Liver (tissue), 9 donors: ENCODE measurements around the gene N4BP2. TPM values are rescaled to one million over a fixed set of nuclear protein-coding genes. Genes with fewer than 3 reads are reported as not detected.

Experiments
- DNase-seq: peaks from one replicate; pipeline ENCODE4 v3.0.0-alpha.2; 2017; ENCODE audit warnings: low spot score
- H3K27ac ChIP-seq, 2 donors: one replicate each; pipeline ENCODE4 v1.7.0; 2013; ENCODE audit warnings: inconsistent platforms in 2 of 2, low read length in 2 of 2, control low read depth in 1 of 2, low read depth in 1 of 2, mild to moderate bottlenecking in 1 of 2
- H3K27me3 ChIP-seq, 4 donors: one replicate each; pipeline versions ENCODE4 v1.6.1 to v1.7.0; 2013; ENCODE audit warnings: low read length in 3 of 4, inconsistent platforms in 1 of 4, mild to moderate bottlenecking in 1 of 4, moderate library complexity in 1 of 4; ENCODE audit not compliant: control insufficient read depth in 4 of 4, insufficient read depth in 4 of 4
- H3K36me3 ChIP-seq, 4 donors: one replicate each; pipeline versions ENCODE4 v1.6.1 to v1.7.0; 2013; ENCODE audit warnings: low read length in 3 of 4, mild to moderate bottlenecking in 3 of 4, low read depth in 1 of 4, moderate library complexity in 1 of 4; ENCODE audit not compliant: control insufficient read depth in 4 of 4, insufficient read depth in 3 of 4
- H3K4me1 ChIP-seq, 4 donors: one replicate each; pipeline versions ENCODE4 v1.6.1 to v1.7.0; 2013; ENCODE audit warnings: low read length in 3 of 4, mild to moderate bottlenecking in 3 of 4, moderate library complexity in 1 of 4; ENCODE audit not compliant: control insufficient read depth in 4 of 4, insufficient read depth in 4 of 4
- H3K4me3 ChIP-seq, 3 donors: one replicate each; pipeline versions ENCODE4 v1.6.1 to v1.7.0; 2013; ENCODE audit warnings: low read length in 3 of 3, control low read depth in 1 of 3, low read depth in 1 of 3, mild to moderate bottlenecking in 1 of 3
- H3K9ac ChIP-seq, 2 donors: one replicate each; pipeline ENCODE4 v1.7.0; 2013; ENCODE audit warnings: low read length in 2 of 2, mild to moderate bottlenecking in 2 of 2, moderate library complexity in 2 of 2, control low read depth in 1 of 2, low read depth in 1 of 2
- H3K9me3 ChIP-seq, 4 donors: one replicate each; pipeline versions ENCODE4 v1.6.1 to v1.7.0; 2013; ENCODE audit warnings: low read length in 3 of 4; ENCODE audit not compliant: control insufficient read depth in 4 of 4
- EGR1 ChIP-seq, 2 donors: IDR thresholded peaks; 2 replicates each; pipeline ENCODE4 v1.6.1; 2016 to 2018; ENCODE audit warnings: antibody characterized with exemption in 2 of 2, low read depth in 2 of 2
- FOXA1 ChIP-seq: IDR thresholded peaks from 2 replicates; pipeline ENCODE4 v1.6.1; 2016; ENCODE audit warnings: antibody characterized with exemption
- FOXA2 ChIP-seq: IDR thresholded peaks from 2 replicates; pipeline ENCODE4 v1.6.1; 2016; ENCODE audit warnings: antibody characterized with exemption
- HNF4A ChIP-seq, 2 donors: conservative IDR thresholded peaks; 2 replicates each; pipeline ENCODE4 v1.6.1; 2016; ENCODE audit warnings: antibody characterized with exemption in 2 of 2, mild to moderate bottlenecking in 2 of 2
- HNF4G ChIP-seq: IDR thresholded peaks from 2 replicates; pipeline ENCODE4 v1.6.1; 2016; ENCODE audit warnings: antibody characterized with exemption
- NR2F2 ChIP-seq: IDR thresholded peaks from 2 replicates; pipeline ENCODE4 v1.6.1; 2016; ENCODE audit warnings: antibody characterized with exemption
- RAD21 ChIP-seq, 2 donors: IDR thresholded peaks; 2 replicates each; pipeline ENCODE4 v1.6.1; 2016; ENCODE audit warnings: antibody characterized with exemption in 2 of 2, mild to moderate bottlenecking in 2 of 2
- RXRA ChIP-seq, 2 donors: IDR thresholded peaks; 2 replicates each; pipeline ENCODE4 v1.6.1; 2017 to 2018; ENCODE audit warnings: antibody characterized with exemption in 2 of 2, mild to moderate bottlenecking in 1 of 2
- SP1 ChIP-seq: IDR thresholded peaks from 2 replicates; pipeline ENCODE4 v1.6.1; 2018; ENCODE audit warnings: antibody characterized with exemption, mild to moderate bottlenecking
- TAF1 ChIP-seq: conservative IDR thresholded peaks from 2 replicates; pipeline ENCODE4 v1.6.1; 2016; ENCODE audit warnings: antibody characterized with exemption, mild to moderate bottlenecking
- YY1 ChIP-seq: IDR thresholded peaks from 2 replicates; pipeline ENCODE4 v1.6.1; 2016; ENCODE audit warnings: antibody characterized with exemption, mild to moderate bottlenecking
- WGBS: extraction: QIAGEN DNeasy Blood & Tissue Kit; methylation state at CpG from one replicate; pipeline ENCODE4 v1.1.7; 2013; 5-methylcytosine and 5-hydroxymethylcytosine counted together
- polyA plus RNA-seq, 2 donors: library from polyadenylated mRNA; stranded (reverse) in 1 of 2; unstranded in 1 of 2; fragments of 200-250 nt in 1 of 2; fragments of >200 nt in 1 of 2; fragmentation: Nextera tagmentation in 1 of 2; extraction: Ambion mirVana in 1 of 2; gene quantifications; one replicate each; pipeline versions ENCODE4 v1.2.1 to v1.2.3, GENCODE V29; 2013 to 2015
- total RNA-seq, 2 donors: library from RNA; depleted of rRNA; stranded (reverse); fragments of >200 nt; gene quantifications; one replicate each; pipeline ENCODE4 v1.2.3, GENCODE V29; 2014
- TF ChIP-seq, protein P1 (sequence below): IDR thresholded peaks from 2 replicates; pipeline ENCODE4 v1.6.1; 2016; ENCODE audit warnings: antibody characterized with exemption
- TF ChIP-seq, protein P2 (sequence below): IDR thresholded peaks from 2 replicates; pipeline ENCODE4 v1.6.1; 2016; ENCODE audit warnings: antibody characterized with exemption
- TF ChIP-seq, protein P3 (sequence below): IDR thresholded peaks from 2 replicates; pipeline ENCODE4 v1.6.1; 2016; ENCODE audit warnings: antibody characterized with exemption
- TF ChIP-seq, protein P4 (sequence below): IDR thresholded peaks from 2 replicates; pipeline ENCODE4 v1.6.1; 2016; ENCODE audit warnings: antibody characterized with exemption, mild to moderate bottlenecking
- TF ChIP-seq, protein P5 (sequence below): fragments of 150-350 bp; IDR thresholded peaks from 2 replicates; pipeline ENCODE4 v1.5.1; 2017; ENCODE audit warnings: improper control_type of control experiment, low read depth, low read length; ENCODE audit not compliant: missing input control
- donor health status: healthy.
- donor health status: healthy.
- donor health status: healthy.
- donor health status: healthy.
- donor health status: healthy.

N4BP2 gene
- total and polyA plus RNA-seq, 4 donors: 2.3 to 19.9 (median 11.0) TPM

DNA sequence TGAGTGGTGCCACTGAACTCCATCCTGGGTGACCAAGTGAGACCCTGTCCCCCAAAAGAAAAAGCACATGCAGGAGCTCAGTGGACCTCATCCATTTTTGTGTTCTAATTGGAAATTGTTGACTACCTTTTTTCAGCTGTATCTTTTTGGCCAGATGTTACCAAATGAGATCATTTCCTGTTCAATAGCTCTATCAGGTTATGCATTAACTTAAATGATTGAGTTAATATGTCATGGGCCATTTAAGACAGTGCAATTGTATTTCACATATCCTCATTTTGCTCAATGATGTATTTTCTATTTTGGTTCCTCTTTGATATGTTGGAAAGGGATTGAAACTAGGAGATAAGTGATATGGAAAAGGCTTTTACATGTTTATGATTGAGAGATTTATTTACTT is 113.9 kb downstream of the N4BP2 start:
- Histone ChIP-seq H3K4me3 (no peak overlapping the region), H3K27me3 (no peaks in the 10 kb centered on the region)

DNA sequence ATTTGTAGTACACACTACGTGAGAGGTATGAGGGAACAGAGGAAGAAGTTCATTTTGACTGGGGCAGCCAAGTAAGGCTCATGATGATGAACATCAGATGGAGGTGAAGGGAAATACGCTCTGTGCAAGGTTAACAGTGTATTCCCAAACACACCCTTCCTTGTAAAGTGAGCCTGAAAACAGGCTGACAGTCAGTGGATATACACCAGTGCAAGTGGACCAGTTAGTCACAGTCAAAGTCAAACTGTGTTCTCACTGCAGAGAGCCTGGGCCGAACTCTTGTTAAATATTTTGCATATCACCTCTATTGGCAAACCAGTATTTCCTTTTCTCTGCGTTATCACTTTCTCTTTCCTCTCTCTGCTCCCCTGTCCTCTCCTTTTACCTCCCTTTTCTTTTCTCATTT is 116.8 kb downstream of the N4BP2 start:
- no peaks in the 10 kb centered on the region for H3K4me1 ChIP-seq
- no peaks in the 10 kb centered on the region for H3K36me3 ChIP-seq
- H3K27ac ChIP-seq: no peak overlapping the region
- WGBS: 65% methylated on average over 4 of the region's 4 CpGs
- TF ChIP-seq, protein P1, sequence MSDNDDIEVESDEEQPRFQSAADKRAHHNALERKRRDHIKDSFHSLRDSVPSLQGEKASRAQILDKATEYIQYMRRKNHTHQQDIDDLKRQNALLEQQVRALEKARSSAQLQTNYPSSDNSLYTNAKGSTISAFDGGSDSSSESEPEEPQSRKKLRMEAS: no peak
- TF ChIP-seq RAD21 (IDR thresholded peaks at IDR 0.05) (no peak), YY1 (no peak), FOXA1 (no peak), RXRA (IDR thresholded peaks at IDR 0.05) (no peak), HNF4G (no peak), EGR1 (IDR thresholded peaks at IDR 0.05; ENCODE audit: low read depth in 2 of 2) (no peak), TAF1 (no peak), HNF4A (conservative IDR thresholded peaks at IDR 0.05) (no peak), SP1 (no peak)
- TF ChIP-seq, protein P2, sequence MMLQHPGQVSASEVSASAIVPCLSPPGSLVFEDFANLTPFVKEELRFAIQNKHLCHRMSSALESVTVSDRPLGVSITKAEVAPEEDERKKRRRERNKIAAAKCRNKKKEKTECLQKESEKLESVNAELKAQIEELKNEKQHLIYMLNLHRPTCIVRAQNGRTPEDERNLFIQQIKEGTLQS: no peak
- TF ChIP-seq, protein P3, sequence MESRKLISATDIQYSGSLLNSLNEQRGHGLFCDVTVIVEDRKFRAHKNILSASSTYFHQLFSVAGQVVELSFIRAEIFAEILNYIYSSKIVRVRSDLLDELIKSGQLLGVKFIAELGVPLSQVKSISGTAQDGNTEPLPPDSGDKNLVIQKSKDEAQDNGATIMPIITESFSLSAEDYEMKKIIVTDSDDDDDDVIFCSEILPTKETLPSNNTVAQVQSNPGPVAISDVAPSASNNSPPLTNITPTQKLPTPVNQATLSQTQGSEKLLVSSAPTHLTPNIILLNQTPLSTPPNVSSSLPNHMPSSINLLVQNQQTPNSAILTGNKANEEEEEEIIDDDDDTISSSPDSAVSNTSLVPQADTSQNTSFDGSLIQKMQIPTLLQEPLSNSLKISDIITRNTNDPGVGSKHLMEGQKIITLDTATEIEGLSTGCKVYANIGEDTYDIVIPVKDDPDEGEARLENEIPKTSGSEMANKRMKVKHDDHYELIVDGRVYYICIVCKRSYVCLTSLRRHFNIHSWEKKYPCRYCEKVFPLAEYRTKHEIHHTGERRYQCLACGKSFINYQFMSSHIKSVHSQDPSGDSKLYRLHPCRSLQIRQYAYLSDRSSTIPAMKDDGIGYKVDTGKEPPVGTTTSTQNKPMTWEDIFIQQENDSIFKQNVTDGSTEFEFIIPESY: no peak
- TF ChIP-seq, protein P4, sequence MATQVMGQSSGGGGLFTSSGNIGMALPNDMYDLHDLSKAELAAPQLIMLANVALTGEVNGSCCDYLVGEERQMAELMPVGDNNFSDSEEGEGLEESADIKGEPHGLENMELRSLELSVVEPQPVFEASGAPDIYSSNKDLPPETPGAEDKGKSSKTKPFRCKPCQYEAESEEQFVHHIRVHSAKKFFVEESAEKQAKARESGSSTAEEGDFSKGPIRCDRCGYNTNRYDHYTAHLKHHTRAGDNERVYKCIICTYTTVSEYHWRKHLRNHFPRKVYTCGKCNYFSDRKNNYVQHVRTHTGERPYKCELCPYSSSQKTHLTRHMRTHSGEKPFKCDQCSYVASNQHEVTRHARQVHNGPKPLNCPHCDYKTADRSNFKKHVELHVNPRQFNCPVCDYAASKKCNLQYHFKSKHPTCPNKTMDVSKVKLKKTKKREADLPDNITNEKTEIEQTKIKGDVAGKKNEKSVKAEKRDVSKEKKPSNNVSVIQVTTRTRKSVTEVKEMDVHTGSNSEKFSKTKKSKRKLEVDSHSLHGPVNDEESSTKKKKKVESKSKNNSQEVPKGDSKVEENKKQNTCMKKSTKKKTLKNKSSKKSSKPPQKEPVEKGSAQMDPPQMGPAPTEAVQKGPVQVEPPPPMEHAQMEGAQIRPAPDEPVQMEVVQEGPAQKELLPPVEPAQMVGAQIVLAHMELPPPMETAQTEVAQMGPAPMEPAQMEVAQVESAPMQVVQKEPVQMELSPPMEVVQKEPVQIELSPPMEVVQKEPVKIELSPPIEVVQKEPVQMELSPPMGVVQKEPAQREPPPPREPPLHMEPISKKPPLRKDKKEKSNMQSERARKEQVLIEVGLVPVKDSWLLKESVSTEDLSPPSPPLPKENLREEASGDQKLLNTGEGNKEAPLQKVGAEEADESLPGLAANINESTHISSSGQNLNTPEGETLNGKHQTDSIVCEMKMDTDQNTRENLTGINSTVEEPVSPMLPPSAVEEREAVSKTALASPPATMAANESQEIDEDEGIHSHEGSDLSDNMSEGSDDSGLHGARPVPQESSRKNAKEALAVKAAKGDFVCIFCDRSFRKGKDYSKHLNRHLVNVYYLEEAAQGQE: no peak
- TF ChIP-seq, protein P5, sequence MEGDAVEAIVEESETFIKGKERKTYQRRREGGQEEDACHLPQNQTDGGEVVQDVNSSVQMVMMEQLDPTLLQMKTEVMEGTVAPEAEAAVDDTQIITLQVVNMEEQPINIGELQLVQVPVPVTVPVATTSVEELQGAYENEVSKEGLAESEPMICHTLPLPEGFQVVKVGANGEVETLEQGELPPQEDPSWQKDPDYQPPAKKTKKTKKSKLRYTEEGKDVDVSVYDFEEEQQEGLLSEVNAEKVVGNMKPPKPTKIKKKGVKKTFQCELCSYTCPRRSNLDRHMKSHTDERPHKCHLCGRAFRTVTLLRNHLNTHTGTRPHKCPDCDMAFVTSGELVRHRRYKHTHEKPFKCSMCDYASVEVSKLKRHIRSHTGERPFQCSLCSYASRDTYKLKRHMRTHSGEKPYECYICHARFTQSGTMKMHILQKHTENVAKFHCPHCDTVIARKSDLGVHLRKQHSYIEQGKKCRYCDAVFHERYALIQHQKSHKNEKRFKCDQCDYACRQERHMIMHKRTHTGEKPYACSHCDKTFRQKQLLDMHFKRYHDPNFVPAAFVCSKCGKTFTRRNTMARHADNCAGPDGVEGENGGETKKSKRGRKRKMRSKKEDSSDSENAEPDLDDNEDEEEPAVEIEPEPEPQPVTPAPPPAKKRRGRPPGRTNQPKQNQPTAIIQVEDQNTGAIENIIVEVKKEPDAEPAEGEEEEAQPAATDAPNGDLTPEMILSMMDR: no peak
- no peaks in the 10 kb centered on the region for H3K27me3 ChIP-seq
- no peak overlapping the region for H3K4me3 ChIP-seq
- H3K9me3 ChIP-seq: no peaks in the 10 kb centered on the region
- no peak overlapping the region for H3K9ac ChIP-seq
- no peak for DNase-seq

More for the DNA sequence above, 113.9 kb downstream of the N4BP2 start:
- Histone ChIP-seq H3K9me3 (peaks cover 0 to 6% (median 0%) of the 10 kb centered on the region in 4 donors), H3K9ac (no peak overlapping the region), H3K4me1 (no peaks in the 10 kb centered on the region), H3K27ac (no peak overlapping the region), H3K36me3 (peaks cover 0 to 5% (median 0%) of the 10 kb centered on the region in 4 donors)
- TF ChIP-seq TAF1 (no peak), NR2F2 (no peak), FOXA2 (no peak), YY1 (no peak), EGR1 (IDR thresholded peaks at IDR 0.05; ENCODE audit: low read depth in 2 of 2) (no peak), HNF4A (conservative IDR thresholded peaks at IDR 0.05) (no peak), HNF4G (no peak)
- TF ChIP-seq, protein P3: no peak
- TF ChIP-seq, protein P1: no peak
- TF ChIP-seq, protein P2: no peak
- DNase-seq: no peak
